ENCODE results near the gene FAM135A. TPM values are rescaled to one million over a fixed set of nuclear protein-coding genes. Genes with fewer than 3 reads are reported as not detected.

FAM135A gene
- total RNA-seq, 1 experiment from 2014 or later = 31.0 TPM

- Histone ChIP-seq H3K9me3 (ENCODE audit: control insufficient read depth, low read depth, low read length) (no peaks in the 10 kb centered on the region), H3K27me3 (ENCODE audit: insufficient read depth, low read length) (no peaks in the 10 kb centered on the region), H3K23ac (ENCODE audit: insufficient read length, low read depth, low read length) (no peak overlapping the region), H3K79me1 (ENCODE audit: insufficient read depth, low read depth, low read length, poor library complexity, severe bottlenecking) (no peaks in the 10 kb centered on the region), H4K5ac (ENCODE audit: insufficient read length, low read depth, low read length) (no peak overlapping the region), H2BK12ac (ENCODE audit: insufficient read length, low read depth, low read length) (no peak overlapping the region), H3K18ac (ENCODE audit: insufficient read length, low read depth, low read length) (no peak overlapping the region), H4K20me1 (ENCODE audit: control insufficient read depth, insufficient read depth, insufficient read length) (no peaks in the 10 kb centered on the region), H2AFZ (ENCODE audit: low read length) (no peak overlapping the region), H3K23me2 (ENCODE audit: insufficient read length, low read depth, low read length, poor library complexity, severe bottlenecking) (no peaks in the 10 kb centered on the region), H3K4ac (ENCODE audit: low read depth, low read length) (no peak overlapping the region), H4K91ac (ENCODE audit: insufficient read length, low read depth, low read length) (no peak overlapping the region), H3K4me2 (ENCODE audit: insufficient read depth, insufficient read length, low read length) (no peak overlapping the region), H3K27ac (ENCODE audit: insufficient read length, low read depth, low read length) (no peak overlapping the region), H2BK120ac (ENCODE audit: low read depth, low read length, poor library complexity, severe bottlenecking) (no peak overlapping the region), H3K56ac (ENCODE audit: insufficient read length, low read depth, low read length) (no peak overlapping the region), H3T11ph (ENCODE audit: low read length) (no peak overlapping the region), H4K8ac (replicated peaks; ENCODE audit: insufficient read length, low read depth, low read length) (no peak overlapping the region), H2BK15ac (ENCODE audit: low read depth, low read length) (no peak overlapping the region), H3K4me1 (ENCODE audit: insufficient read depth, low read length) (no peaks in the 10 kb centered on the region), H3K9ac (ENCODE audit: extremely low read depth, insufficient read length, low read length) (no peak overlapping the region), H2AK5ac (ENCODE audit: insufficient read length, low read length) (no peak overlapping the region), H2BK5ac (ENCODE audit: insufficient read length, low read length) (no peak overlapping the region), H3K79me2 (ENCODE audit: insufficient read depth, low read length) (no peaks in the 10 kb centered on the region), H2BK20ac (ENCODE audit: low read depth, low read length, poor library complexity, severe bottlenecking) (no peak overlapping the region), H3K14ac (ENCODE audit: insufficient read depth, low read length) (no peak overlapping the region)
- peaks cover 9 to 10% of the 10 kb centered on the region in 2 experiments for H3K4me1 Mint-ChIP-seq
- TF ChIP-seq CTCF (conservative IDR thresholded peaks at IDR 0.05) = no peak
- H3K27ac Mint-ChIP-seq = no peak overlapping the region
- no CpG with 5 or more reads among the region's 5 CpGs for WGBS (ENCODE audit: extremely low coverage, insufficient read length, low lambda C conversion rate)
- no peaks in the 10 kb centered on the region for H3K9me3 Mint-ChIP-seq
- no peak for DNase-seq
- H3K36me3 Mint-ChIP-seq (ENCODE audit: insufficient read depth in 1 of 3, low read depth in 3 of 3) = no peaks in the 10 kb centered on the region
- H3K4me3 Mint-ChIP-seq = no peak overlapping the region
- H3K27me3 Mint-ChIP-seq (ENCODE audit: low read depth) = no peaks in the 10 kb centered on the region
Observed at GRCh38 chr6:70381417-70381782, 31.9 kb upstream of the FAM135A start.
